HG02884 (cell line): ENCODE data around the gene KBTBD4.
A peak's percentile ranks its signal among the peaks of the same experiment; 100 is the strongest.

Source experiments
- ATAC-seq: cut with Tn5 transposase; IDR thresholded peaks from one replicate; pipeline ENCODE4 v1.9.1; 2021; ENCODE audit warnings: mild to moderate bottlenecking, moderate library complexity; ENCODE audit not compliant: unreplicated experiment

The KBTBD4 gene

GRCh38 chr11:47578524-47579494 lies at the start of gene KBTBD4, which contains the start of gene NDUFS3:
Gene KBTBD4 (minus strand): TSS chr11:47578970. CDS start chr11:47578951, 19 bp downstream.
Gene NDUFS3 (plus strand): TSS chr11:47579074. CDS start chr11:47579092, 18 bp downstream.
- peak; percentile 86 for ATAC-seq

- no peak for ATAC-seq
These were observed 49.3 kb upstream of the KBTBD4 start for GRCh38 chr11:47628026-47628425.

DNA sequence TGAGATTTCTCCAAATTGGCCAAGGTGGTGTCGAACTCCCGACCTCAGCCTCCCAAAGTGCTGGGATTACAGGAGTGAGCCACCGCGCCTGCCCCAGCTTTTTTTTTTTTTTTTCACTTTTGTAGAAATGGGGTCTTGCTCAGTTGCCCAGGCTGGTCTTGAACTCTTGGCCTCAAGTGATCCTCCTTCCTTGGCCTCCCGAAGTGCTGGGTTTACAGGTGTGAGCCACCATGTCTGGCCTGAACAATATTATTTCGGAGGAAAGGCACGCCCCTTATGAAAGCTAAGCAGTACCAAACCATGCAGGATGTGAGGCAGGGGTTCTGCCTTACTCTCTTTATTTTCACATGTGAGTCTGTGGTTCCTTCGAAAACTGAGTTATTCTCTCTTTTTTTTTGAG lies 47.5 kb upstream of the KBTBD4 start:
- no peak for ATAC-seq

DNA sequence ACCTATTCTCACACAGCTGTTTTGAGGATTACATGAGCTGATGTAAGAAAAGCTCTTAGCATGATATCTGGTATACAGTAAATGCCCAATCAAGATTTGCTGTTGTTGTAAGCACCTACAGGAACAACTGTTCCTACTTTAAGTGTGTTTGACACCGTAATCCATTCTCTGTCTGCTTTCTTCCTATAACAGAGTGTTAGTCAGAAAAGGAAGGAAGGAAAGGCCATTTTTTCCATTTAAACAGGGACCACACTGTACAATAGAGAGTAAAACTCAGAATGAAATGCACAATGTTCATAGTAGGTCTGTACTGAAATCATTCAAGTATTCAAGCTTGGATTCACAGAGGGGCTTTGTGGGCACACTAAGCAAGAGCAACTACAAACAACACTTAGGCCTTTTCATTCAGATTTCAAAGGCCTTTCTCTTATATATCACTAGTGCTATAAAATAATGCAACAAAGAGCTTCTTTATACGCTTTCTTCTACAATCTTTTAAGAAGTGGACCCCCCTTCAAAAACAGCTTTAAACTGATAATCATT lies 42.1 kb upstream of the KBTBD4 start:
- ATAC-seq, result no peak

GRCh38 chr11:47617417-47617809 lies 38.6 kb upstream of the KBTBD4 start:
- ATAC-seq, result no peak

GRCh38 chr11:47616726-47617416 lies 38.1 kb upstream of the KBTBD4 start:
- ATAC-seq, result no peak

GRCh38 chr11:47615249-47615648 lies 36.5 kb upstream of the KBTBD4 start:
- no peak for ATAC-seq

DNA sequence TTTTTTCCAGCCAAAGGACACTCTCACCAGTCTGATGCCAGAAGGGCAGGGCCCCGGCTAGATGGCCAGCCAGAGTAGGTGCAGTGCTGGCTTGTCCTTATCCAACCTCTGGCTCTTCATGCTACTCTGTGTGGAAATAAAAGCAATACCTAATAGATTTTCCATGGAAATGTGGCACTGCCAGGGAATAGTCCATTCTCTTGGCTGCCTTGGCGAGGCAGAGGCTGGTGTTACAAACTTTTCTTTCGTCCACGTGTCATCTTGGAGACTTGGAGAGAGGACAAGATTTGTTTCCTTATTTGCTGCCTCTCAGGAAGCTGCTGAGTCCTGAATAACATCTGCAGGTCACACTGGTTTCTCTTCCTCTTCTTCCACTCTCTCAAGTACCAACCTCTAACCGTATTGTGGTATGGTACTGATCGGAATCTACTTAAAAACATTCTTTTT lies 32.6 kb upstream of the KBTBD4 start:
- ATAC-seq, result peak; percentile 87

DNA sequence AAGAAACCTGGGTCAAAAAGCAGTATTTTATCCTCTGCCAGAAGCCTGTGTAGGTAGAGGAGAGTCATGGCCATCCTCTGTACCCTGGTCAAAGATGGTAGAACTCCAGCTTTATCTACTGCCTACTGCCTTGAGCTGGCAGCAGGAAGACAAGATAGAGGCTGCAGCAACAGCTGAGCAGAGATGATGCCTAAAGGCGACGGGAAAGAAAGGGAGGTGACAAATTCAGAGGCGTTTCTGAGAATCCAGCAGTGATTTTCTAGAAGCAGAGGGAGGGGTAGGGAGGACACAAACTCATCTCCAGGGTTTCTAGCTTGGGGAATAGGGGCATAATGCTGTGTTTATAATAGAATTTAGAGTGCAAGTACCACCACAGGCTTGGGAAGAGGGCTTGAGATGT lies 30.9 kb upstream of the KBTBD4 start:
- ATAC-seq, result no peak

- ATAC-seq, result no peak
These were observed 28.6 kb upstream of the KBTBD4 start for GRCh38 chr11:47607380-47607779.

DNA sequence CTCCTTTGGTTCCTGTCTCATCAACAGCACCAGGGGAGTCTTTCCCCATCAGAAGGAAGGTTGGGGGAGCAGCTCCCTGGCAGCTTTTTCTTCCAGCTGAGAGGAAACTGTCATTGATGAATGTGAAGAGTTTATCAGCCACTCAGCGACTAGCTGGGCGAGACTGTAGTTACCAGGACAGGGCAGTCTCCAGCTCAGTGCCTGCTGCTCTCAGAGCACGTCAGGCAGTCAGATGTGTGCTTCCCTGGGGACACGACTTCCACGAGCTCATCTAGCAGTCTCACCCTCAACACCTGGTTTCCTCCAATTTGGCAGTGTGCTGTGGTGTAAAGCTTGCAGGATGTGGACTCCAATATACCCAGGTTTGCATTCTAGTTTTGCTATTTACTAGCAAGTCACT lies 28.0 kb upstream of the KBTBD4 start:
- ATAC-seq, result no peak

GRCh38 chr11:47605921-47606320 lies 27.2 kb upstream of the KBTBD4 start:
- no peak for ATAC-seq

- ATAC-seq, result no peak
These were observed 24.5 kb upstream of the KBTBD4 start for GRCh38 chr11:47603295-47603694.

DNA sequence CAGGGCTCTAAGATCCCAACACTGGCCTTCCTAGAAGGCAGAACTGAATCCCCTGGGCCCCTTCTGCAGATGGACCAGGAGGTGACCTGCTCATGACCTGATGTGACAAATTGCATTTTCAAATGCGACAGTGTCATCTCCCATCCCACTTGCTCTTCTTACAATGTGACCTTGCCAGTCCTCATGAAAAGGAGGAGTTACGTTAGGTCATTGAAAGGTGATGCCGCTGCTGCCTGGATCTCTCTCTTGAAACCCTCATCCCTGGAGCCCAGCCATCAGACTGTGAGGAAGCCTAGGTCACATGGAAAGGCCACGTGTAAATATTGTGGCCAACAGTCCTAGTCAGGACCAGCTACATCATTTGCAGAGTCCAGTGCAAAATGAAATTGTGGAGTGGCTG lies 21.1 kb upstream of the KBTBD4 start:
- ATAC-seq, result no peak

- ATAC-seq, result no peak
These were observed 17.2 kb upstream of the KBTBD4 start for GRCh38 chr11:47595967-47596366.

DNA sequence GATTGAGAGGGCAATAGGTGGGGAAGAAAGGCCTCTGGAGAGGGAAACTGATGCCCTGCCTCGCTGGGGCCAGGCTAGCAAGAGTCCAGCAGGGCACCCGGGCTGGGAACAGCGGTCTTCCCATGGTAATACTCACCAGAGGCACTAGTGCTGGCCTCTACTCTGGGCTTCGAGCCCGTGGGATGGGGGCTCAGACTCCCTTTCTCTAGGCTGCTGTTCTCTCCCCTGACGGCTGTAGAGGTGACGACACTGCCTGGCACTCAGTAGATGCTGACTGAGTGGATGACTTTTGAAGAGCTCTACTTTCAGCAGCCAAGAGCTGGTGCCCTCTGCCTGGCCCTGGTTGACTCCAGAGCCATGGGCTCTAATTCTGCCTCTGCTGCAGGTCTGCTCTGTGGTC lies 16.3 kb upstream of the KBTBD4 start:
- ATAC-seq, result no peak

GRCh38 chr11:47593934-47594855 lies 15.4 kb upstream of the KBTBD4 start, which contains the start of gene C1QTNF4:
Gene C1QTNF4 (minus strand): TSS chr11:47594411. CDS start chr11:47590810, 3,601 bp downstream.
- no peak for ATAC-seq

- ATAC-seq, result no peak
These were observed 14.7 kb upstream of the KBTBD4 start for GRCh38 chr11:47593492-47593933.

DNA sequence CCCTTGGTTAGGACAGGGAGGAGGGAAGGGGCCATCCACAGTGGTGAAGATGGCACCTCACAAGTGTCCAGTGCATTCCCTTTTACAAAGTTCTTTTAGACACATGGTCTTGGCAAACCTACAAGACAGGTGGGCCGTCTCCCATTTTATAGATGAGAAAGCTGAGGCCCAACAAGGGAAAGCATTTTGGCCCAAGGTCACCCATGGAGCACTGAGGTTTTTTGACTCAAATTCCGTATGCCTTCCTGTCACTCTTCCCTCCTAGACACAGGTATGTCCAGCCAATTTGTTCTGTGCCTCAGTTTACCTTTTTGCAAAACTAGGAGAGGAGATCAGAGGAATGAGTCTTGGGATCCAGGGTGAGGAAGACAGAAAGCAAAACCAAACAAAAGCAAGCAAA lies 14.2 kb upstream of the KBTBD4 start:
- ATAC-seq, result no peak

- no peak for ATAC-seq
These were observed 13.5 kb upstream of the KBTBD4 start for GRCh38 chr11:47592251-47592650.
